BLaER1 treated with 17β-estradiol and CSF1 and Interleukin-3, amounts not matched to agents 10 nM and 100 nM (cell line): ENCODE data around the gene RNF151.

Experiments used
- H3K27ac ChIP-seq, 11 experiments: shearing (Covaris generic); formaldehyde crosslinking; 2 replicates each; pipeline ENCODE4 v1.8.1; 2022
- H3K27me3 ChIP-seq, 11 experiments: shearing (Covaris generic); formaldehyde crosslinking; 2 replicates each; pipeline ENCODE4 v1.8.1; 2022
- H3K36me3 ChIP-seq, 11 experiments: shearing (Covaris generic); formaldehyde crosslinking; 2 replicates each; pipeline ENCODE4 v1.8.1; 2022
- H3K4me1 ChIP-seq, 10 experiments: shearing (Covaris generic); formaldehyde crosslinking; 2 replicates each; pipeline ENCODE4 v1.8.1; 2022
- H3K4me2 ChIP-seq, 11 experiments: shearing (Covaris generic); formaldehyde crosslinking; 2 replicates each; pipeline ENCODE4 v1.8.1; 2022
- H3K4me3 ChIP-seq, 10 experiments: shearing (Covaris generic); formaldehyde crosslinking; 2 replicates each; pipeline ENCODE4 v1.8.1; 2022
- H3K9ac ChIP-seq, 11 experiments: shearing (Covaris generic); formaldehyde crosslinking; 2 replicates each; pipeline ENCODE4 v1.8.1; 2022
- H3K9me3 ChIP-seq, 11 experiments: shearing (Covaris generic); formaldehyde crosslinking; replicated peaks in 1 of 11; 2 replicates each; pipeline ENCODE4 v1.8.1; 2022
- H4K20me1 ChIP-seq, 11 experiments: shearing (Covaris generic); formaldehyde crosslinking; 2 replicates each; pipeline ENCODE4 v1.8.1; 2022
- Cebpa-rat ChIP-seq, 11 experiments: shearing (Covaris generic); IDR thresholded peaks; 2 replicates each; pipeline ENCODE4 v1.8.1; 2022

The RNF151 gene

GRCh38 chr16:1941162-1942046, 25.3 kb upstream of the RNF151 start:
- Histone ChIP-seq H3K27ac (peak overlapping the region in 9 of 11 experiments; percentile 13 to 80 (median 70); a peak in 16 of 22 replicates), H3K27me3 (peaks cover 0 to 6% (median 0%) of the 10 kb centered on the region in 11 experiments; a peak in 3 of 22 replicates), H3K4me3 (peak overlapping the region in 9 of 10 experiments; percentile 75 to 95 (median 87); a peak in 17 of 20 replicates), H3K9me3 (no peaks in the 10 kb centered on the region), H3K4me1 (peaks cover 38 to 66% (median 50%) of the 10 kb centered on the region in 10 experiments), H3K4me2 (peak overlapping the region; percentile 96 to 100 (median 100)), H3K9ac (peak overlapping the region; percentile 75 to 88 (median 83)), H3K36me3 (peaks cover 17 to 45% (median 31%) of the 10 kb centered on the region in 11 experiments), H4K20me1 (peaks cover 0 to 46% (median 27%) of the 10 kb centered on the region in 11 experiments; a peak in 16 of 22 replicates)
- TF ChIP-seq Cebpa-rat (IDR thresholded peaks at IDR 0.05): no peak

- no peak for TF ChIP-seq Cebpa-rat (IDR thresholded peaks at IDR 0.05)
- H3K27me3 ChIP-seq: peaks cover 0 to 6% (median 0%) of the 10 kb centered on the region in 11 experiments; a peak in 3 of 22 replicates
Observed at GRCh38 chr16:1942047-1942809, 24.4 kb upstream of the RNF151 start.

GRCh38 chr16:1942810-1943726, 23.6 kb upstream of the RNF151 start, which contains the start of gene MSRB1:
TSS of gene MSRB1 (minus strand) at chr16:1943199. CDS start at chr16:1943156, 43 bp downstream.
- Histone ChIP-seq H3K27ac (peak within 1 kb of the TSS; percentile 52 to 80 (median 71); a peak in 21 of 22 replicates), H3K9me3 (no peaks in the 10 kb centered on the region), H3K27me3 (peaks cover 0 to 6% (median 0%) of the 10 kb centered on the region in 11 experiments; a peak in 3 of 22 replicates), H3K4me2 (peak within 1 kb of the TSS; percentile 96 to 100 (median 100)), H3K4me3 (peak within 1 kb of the TSS; percentile 75 to 95 (median 86)), H3K36me3 (peaks cover 14 to 28% (median 17%) of the 10 kb centered on the region in 11 experiments), H4K20me1 (peaks cover 0 to 45% (median 27%) of the 10 kb centered on the region in 11 experiments; a peak in 16 of 22 replicates), H3K4me1 (peaks cover 38 to 65% (median 50%) of the 10 kb centered on the region in 10 experiments), H3K9ac (peak within 1 kb of the TSS; percentile 75 to 88 (median 83))
- no peak for TF ChIP-seq Cebpa-rat (IDR thresholded peaks at IDR 0.05)

More at GRCh38 chr16:1942047-1942809, 24.4 kb upstream of the RNF151 start:
- H3K9me3 ChIP-seq: no peaks in the 10 kb centered on the region
- H3K27ac ChIP-seq: peak overlapping the region; percentile 52 to 80 (median 71); a peak in 21 of 22 replicates
- H3K36me3 ChIP-seq: peaks cover 17 to 36% (median 25%) of the 10 kb centered on the region in 11 experiments
- H3K9ac ChIP-seq: peak overlapping the region; percentile 75 to 88 (median 83)
- peaks cover 0 to 46% (median 27%) of the 10 kb centered on the region in 11 experiments; a peak in 16 of 22 replicates for H4K20me1 ChIP-seq
- peaks cover 38 to 66% (median 50%) of the 10 kb centered on the region in 10 experiments for H3K4me1 ChIP-seq
- H3K4me3 ChIP-seq: peak overlapping the region; percentile 75 to 95 (median 86)
- peak overlapping the region; percentile 96 to 100 (median 100) for H3K4me2 ChIP-seq

GRCh38 chr16:1944612-1945199, 21.9 kb upstream of the RNF151 start:
- Histone ChIP-seq H4K20me1 (peaks cover 0 to 29% (median 25%) of the 10 kb centered on the region in 11 experiments; a peak in 16 of 22 replicates), H3K4me1 (peaks cover 37 to 49% (median 41%) of the 10 kb centered on the region in 10 experiments), H3K36me3 (peaks cover 0 to 12% (median under 1%) of the 10 kb centered on the region in 11 experiments; a peak in 6 of 22 replicates), H3K27me3 (peaks cover 0 to 6% (median 0%) of the 10 kb centered on the region in 11 experiments; a peak in 3 of 22 replicates), H3K27ac (no peak overlapping the region), H3K9ac (no peak overlapping the region), H3K4me3 (no peak overlapping the region), H3K4me2 (peak overlapping the region in 3 of 11 experiments; percentile 67 to 99 (median 79); a peak in 2 of 22 replicates), H3K9me3 (no peaks in the 10 kb centered on the region)
- no peak for TF ChIP-seq Cebpa-rat (IDR thresholded peaks at IDR 0.05)

- no peak overlapping the region for H3K4me2 ChIP-seq
- H3K27ac ChIP-seq: no peak overlapping the region
- no peak overlapping the region for H3K4me3 ChIP-seq
- H3K36me3 ChIP-seq: peaks cover 0 to 2% (median 0%) of the 10 kb centered on the region in 11 experiments; a peak in 3 of 22 replicates
- H3K27me3 ChIP-seq: peaks cover 0 to 6% (median 0%) of the 10 kb centered on the region in 11 experiments; a peak in 3 of 22 replicates
- no peaks in the 10 kb centered on the region for H3K9me3 ChIP-seq
- H4K20me1 ChIP-seq: peaks cover 0 to 19% (median 16%) of the 10 kb centered on the region in 11 experiments; a peak in 15 of 22 replicates
- H3K4me1 ChIP-seq: peaks cover 26 to 38% (median 30%) of the 10 kb centered on the region in 10 experiments
- TF ChIP-seq Cebpa-rat (IDR thresholded peaks at IDR 0.05): no peak
- H3K9ac ChIP-seq: no peak overlapping the region
Observed at GRCh38 chr16:1945559-1946391, 20.9 kb upstream of the RNF151 start.

- Histone ChIP-seq H3K9ac (no peak overlapping the region), H3K4me3 (no peak overlapping the region), H3K9me3 (no peaks in the 10 kb centered on the region), H3K27ac (no peak overlapping the region), H4K20me1 (peaks cover 0 to 10% (median 7%) of the 10 kb centered on the region in 11 experiments; a peak in 14 of 22 replicates), H3K4me1 (peaks cover 17 to 29% (median 20%) of the 10 kb centered on the region in 10 experiments), H3K36me3 (no peaks in the 10 kb centered on the region), H3K27me3 (peaks cover 0 to 6% (median 0%) of the 10 kb centered on the region in 11 experiments; a peak in 3 of 22 replicates), H3K4me2 (no peak overlapping the region)
- TF ChIP-seq Cebpa-rat (IDR thresholded peaks at IDR 0.05): no peak
Observed at GRCh38 chr16:1946495-1947368, 19.9 kb upstream of the RNF151 start.
